ENCODE data around the gene IL18BP. TPM values are rescaled to one million over a fixed set of nuclear protein-coding genes. Genes with fewer than 3 reads are reported as not detected.

IL18BP gene
- total and polyA plus RNA-seq, 2 experiments from 2014 or later, result 1.2 to 7.3 TPM

DNA sequence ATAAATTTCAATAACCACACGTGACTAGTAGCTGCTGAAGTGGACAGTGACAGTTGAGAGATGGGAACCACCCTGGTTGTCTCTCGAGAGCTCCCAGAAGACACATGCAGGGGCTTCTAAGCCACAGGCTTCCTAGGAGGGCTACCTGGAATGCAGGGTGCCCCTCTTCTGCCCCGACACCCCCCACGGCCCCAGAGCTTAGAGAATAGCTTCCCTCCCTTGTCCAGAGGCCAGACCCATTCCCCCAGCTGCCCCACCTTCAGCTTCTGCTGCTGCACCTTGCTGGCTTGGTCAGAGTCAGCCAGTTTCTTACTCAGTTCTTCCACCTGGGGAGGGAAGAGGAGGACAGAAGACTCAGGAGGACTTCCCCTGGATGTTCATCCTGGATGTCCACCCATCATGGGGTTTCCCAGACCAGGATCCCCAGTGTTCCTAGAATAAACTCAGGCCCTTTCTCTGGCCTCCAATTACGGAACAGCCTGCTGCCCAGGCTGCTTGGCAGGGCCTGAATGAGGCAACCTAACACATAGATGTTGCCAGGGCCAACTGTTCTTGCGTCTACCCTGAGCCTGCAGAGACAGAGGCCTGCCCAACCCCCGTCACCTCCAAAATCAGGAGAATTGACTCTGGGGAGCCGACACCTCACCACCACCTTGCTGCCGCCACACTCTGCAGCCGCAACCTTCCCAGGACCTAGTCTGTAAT is 12.0 kb downstream of the IL18BP start:
- Histone ChIP-seq H3K4me1 (ENCODE audit: low read depth) (no peaks in the 10 kb centered on the region), H3K27me3 (no peaks in the 10 kb centered on the region), H3K9me3 (ENCODE audit: low read depth) (no peaks in the 10 kb centered on the region), H3K36me3 (peaks cover 82% of the 10 kb centered on the region), H3K4me3 (no peak overlapping the region), H3K27ac (peak overlapping the region; percentile 13)
- TF ChIP-seq, protein P1, sequence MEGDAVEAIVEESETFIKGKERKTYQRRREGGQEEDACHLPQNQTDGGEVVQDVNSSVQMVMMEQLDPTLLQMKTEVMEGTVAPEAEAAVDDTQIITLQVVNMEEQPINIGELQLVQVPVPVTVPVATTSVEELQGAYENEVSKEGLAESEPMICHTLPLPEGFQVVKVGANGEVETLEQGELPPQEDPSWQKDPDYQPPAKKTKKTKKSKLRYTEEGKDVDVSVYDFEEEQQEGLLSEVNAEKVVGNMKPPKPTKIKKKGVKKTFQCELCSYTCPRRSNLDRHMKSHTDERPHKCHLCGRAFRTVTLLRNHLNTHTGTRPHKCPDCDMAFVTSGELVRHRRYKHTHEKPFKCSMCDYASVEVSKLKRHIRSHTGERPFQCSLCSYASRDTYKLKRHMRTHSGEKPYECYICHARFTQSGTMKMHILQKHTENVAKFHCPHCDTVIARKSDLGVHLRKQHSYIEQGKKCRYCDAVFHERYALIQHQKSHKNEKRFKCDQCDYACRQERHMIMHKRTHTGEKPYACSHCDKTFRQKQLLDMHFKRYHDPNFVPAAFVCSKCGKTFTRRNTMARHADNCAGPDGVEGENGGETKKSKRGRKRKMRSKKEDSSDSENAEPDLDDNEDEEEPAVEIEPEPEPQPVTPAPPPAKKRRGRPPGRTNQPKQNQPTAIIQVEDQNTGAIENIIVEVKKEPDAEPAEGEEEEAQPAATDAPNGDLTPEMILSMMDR (IDR thresholded peaks at IDR 0.05; ENCODE audit: low read depth, low read length), result no peak
- no peak for DNase-seq (ENCODE audit: low read depth in 1 of 2, low spot score in 1 of 2)

GRCh38 chr11:72012091-72012630 is 13.5 kb downstream of the IL18BP start:
- no peak overlapping the region for H3K4me3 ChIP-seq
- no peak overlapping the region for H3K27ac ChIP-seq
- no peaks in the 10 kb centered on the region for H3K9me3 ChIP-seq (ENCODE audit: low read depth)
- H3K36me3 ChIP-seq, result peaks cover 81% of the 10 kb centered on the region
- no peaks in the 10 kb centered on the region for H3K4me1 ChIP-seq (ENCODE audit: low read depth)
- DNase-seq (ENCODE audit: low read depth in 1 of 2, low spot score in 1 of 2), result no peak
- TF ChIP-seq, protein P1 (IDR thresholded peaks at IDR 0.05; ENCODE audit: low read depth, low read length), result no peak
- H3K27me3 ChIP-seq, result no peaks in the 10 kb centered on the region

- Histone ChIP-seq H3K4me1 (ENCODE audit: low read depth) (no peaks in the 10 kb centered on the region), H3K27ac (no peak overlapping the region), H3K36me3 (peaks cover 81% of the 10 kb centered on the region), H3K4me3 (no peak overlapping the region), H3K27me3 (no peaks in the 10 kb centered on the region), H3K9me3 (ENCODE audit: low read depth) (no peaks in the 10 kb centered on the region)
- TF ChIP-seq, protein P1 (IDR thresholded peaks at IDR 0.05; ENCODE audit: low read depth, low read length), result no peak
- peak in 1 of 2 donors; percentile 31 for DNase-seq (ENCODE audit: low read depth in 1 of 2, low spot score in 1 of 2)
These were observed 14.4 kb downstream of the IL18BP start for GRCh38 chr11:72012897-72013721.

DNA sequence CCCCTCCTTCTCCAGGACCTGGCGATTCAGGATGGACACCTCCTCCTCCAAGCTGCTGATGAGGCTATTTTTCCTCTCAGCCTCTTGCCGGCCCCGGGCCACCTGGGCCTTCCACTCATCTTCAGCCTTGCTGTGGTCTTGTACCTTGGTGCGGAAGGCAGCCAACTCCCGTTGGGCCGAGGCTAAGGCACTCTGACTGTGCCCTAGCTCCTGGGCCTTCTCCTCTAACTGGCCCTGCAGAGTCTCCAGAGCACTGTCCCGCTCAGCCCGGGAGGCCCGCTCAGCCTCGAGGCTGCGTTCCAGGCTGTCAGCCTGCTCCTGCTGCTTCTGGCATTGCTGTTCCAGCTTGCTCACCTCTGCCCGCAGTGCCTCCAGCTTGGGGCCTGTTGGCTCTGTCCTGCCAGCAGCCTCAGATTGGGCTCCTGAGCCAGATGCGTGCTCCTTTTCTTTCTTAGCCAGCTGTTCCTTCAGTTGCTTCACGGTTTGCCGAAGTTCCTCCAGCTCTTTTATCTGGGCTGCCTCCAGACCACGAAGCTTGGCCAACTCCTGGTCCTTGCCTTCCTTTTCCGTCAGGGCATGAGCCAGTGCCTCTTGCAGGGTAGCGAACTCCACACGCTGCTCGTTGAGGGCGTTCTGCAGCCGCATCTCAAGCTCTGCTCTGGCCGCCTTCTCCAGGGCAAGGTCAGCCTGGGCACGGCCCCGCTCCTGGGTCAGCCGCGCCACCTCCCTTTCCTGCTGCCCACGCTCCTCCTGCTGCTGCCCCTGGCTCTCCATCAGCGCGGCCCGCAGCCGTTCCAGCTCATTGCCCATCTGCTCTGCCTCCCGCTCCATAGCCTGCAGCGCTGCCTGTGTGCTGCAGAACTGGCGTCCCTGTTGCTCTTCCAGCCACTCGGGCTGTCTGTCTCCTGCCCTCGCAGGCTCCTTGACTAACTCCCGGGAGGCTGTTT is 15.3 kb downstream of the IL18BP start:
- H3K36me3 ChIP-seq, result peaks cover 80% of the 10 kb centered on the region
- H3K9me3 ChIP-seq (ENCODE audit: low read depth), result no peaks in the 10 kb centered on the region
- H3K4me1 ChIP-seq (ENCODE audit: low read depth), result no peaks in the 10 kb centered on the region
- no peak overlapping the region for H3K27ac ChIP-seq
- no peak overlapping the region for H3K4me3 ChIP-seq
- TF ChIP-seq, protein P1 (IDR thresholded peaks at IDR 0.05; ENCODE audit: low read depth, low read length), result no peak
- H3K27me3 ChIP-seq, result no peaks in the 10 kb centered on the region
- DNase-seq (ENCODE audit: low read depth in 1 of 2, low spot score in 1 of 2), result peak in 1 of 2 donors; percentile 26

- Histone ChIP-seq H3K9me3 (ENCODE audit: low read depth) (no peaks in the 10 kb centered on the region), H3K36me3 (peaks cover 86% of the 10 kb centered on the region), H3K4me1 (ENCODE audit: low read depth) (no peaks in the 10 kb centered on the region), H3K4me3 (no peak overlapping the region), H3K27ac (no peak overlapping the region), H3K27me3 (no peaks in the 10 kb centered on the region)
- TF ChIP-seq, protein P1 (IDR thresholded peaks at IDR 0.05; ENCODE audit: low read depth, low read length), result no peak
- DNase-seq (ENCODE audit: low read depth in 1 of 2, low spot score in 1 of 2), result no peak
These were observed 16.1 kb downstream of the IL18BP start for GRCh38 chr11:72014761-72015320.
